T-helper 17 cell (primary cell): ENCODE measurements around the gene OVCH1. TPM values are rescaled to one million over a fixed set of nuclear protein-coding genes. Genes with fewer than 3 reads are reported as not detected.

Experiments
- ATAC-seq: fragments of 150-1000 bp; cut with Tn5 transposase; 2 replicates; pipeline ENCODE4 v1.10.0; 2021; ENCODE audit warnings: mild to moderate bottlenecking, moderate library complexity
- DNase-seq, 3 donors: peaks; one replicate each; pipeline versions ENCODE4 v3.0.0 to v3.0.0-alpha.2; 2020 to 2021
- H3K9me3 ChIP-seq: one replicate; pipeline ENCODE4 v1.7.0; 2013; ENCODE audit warnings: low read length, mild to moderate bottlenecking; ENCODE audit not compliant: control insufficient read depth, poor library complexity, severe bottlenecking
- H3K27ac Mint-ChIP-seq: one replicate; pipeline ENCODE4 v1.8.0; 2022; ENCODE audit warnings: mild to moderate bottlenecking, moderate library complexity, mixed read lengths
- H3K27me3 Mint-ChIP-seq: one replicate; pipeline ENCODE4 v1.8.0; 2022; ENCODE audit warnings: mixed read lengths
- H3K36me3 Mint-ChIP-seq: one replicate; pipeline ENCODE4 v1.8.0; 2022; ENCODE audit warnings: low read depth, mixed read lengths
- H3K4me1 Mint-ChIP-seq: one replicate; pipeline ENCODE4 v1.8.0; 2022; ENCODE audit warnings: mild to moderate bottlenecking, mixed read lengths
- H3K4me3 Mint-ChIP-seq: one replicate; pipeline ENCODE4 v1.8.0; 2022; ENCODE audit warnings: mild to moderate bottlenecking, moderate library complexity, mixed read lengths
- total RNA-seq, 4 donors: library from RNA in 2 of 4; stranded (reverse) in 2 of 4; gene quantifications; one replicate each; pipeline ENCODE4 v1.2.3 and lab custom pipeline; 2022 to 2026

The OVCH1 gene
- total RNA-seq = not detected
- total RNA-seq (lab: John Stamatoyannopoulos, UW) = 0 reads per million in 2 donors

- no peak within 1 kb of the TSS for H3K27ac Mint-ChIP-seq
- ATAC-seq (no peak), DNase-seq (no peak)
- H3K9me3 ChIP-seq = no peaks in the 10 kb centered on the region
- H3K27me3 Mint-ChIP-seq = peaks cover 23% of the 10 kb centered on the region
- H3K4me1 Mint-ChIP-seq = no peaks in the 10 kb centered on the region
- H3K4me3 Mint-ChIP-seq = no peak within 1 kb of the TSS
- H3K36me3 Mint-ChIP-seq = no peaks in the 10 kb centered on the region
These were observed at the start of gene OVCH1 for GRCh38 chr12:29497588-29497987. TSS of gene OVCH1 (minus strand) at chr12:29497686. CDS start at chr12:29497686, 0 bp downstream.

- no peaks in the 10 kb centered on the region for H3K9me3 ChIP-seq
- Mint-ChIP-seq H3K36me3 (no peaks in the 10 kb centered on the region), H3K4me1 (no peaks in the 10 kb centered on the region), H3K27me3 (peaks cover 36% of the 10 kb centered on the region), H3K27ac (no peak overlapping the region), H3K4me3 (no peak overlapping the region)
- ATAC-seq = no peak
- no peak for DNase-seq
These were observed 49.7 kb upstream of the OVCH1 start for GRCh38 chr12:29547151-29547632.

GRCh38 chr12:29546000-29546399 is 48.5 kb upstream of the OVCH1 start:
- Mint-ChIP-seq H3K36me3 (no peaks in the 10 kb centered on the region), H3K27me3 (peaks cover 43% of the 10 kb centered on the region), H3K27ac (no peak overlapping the region), H3K4me1 (no peaks in the 10 kb centered on the region), H3K4me3 (no peak overlapping the region)
- H3K9me3 ChIP-seq = no peaks in the 10 kb centered on the region
- no peak for DNase-seq
- ATAC-seq = no peak

GRCh38 chr12:29545102-29545467 is 47.6 kb upstream of the OVCH1 start:
- no peak for DNase-seq
- Mint-ChIP-seq H3K4me3 (no peak overlapping the region), H3K36me3 (no peaks in the 10 kb centered on the region), H3K4me1 (no peaks in the 10 kb centered on the region), H3K27ac (no peak overlapping the region), H3K27me3 (peaks cover 52% of the 10 kb centered on the region)
- no peaks in the 10 kb centered on the region for H3K9me3 ChIP-seq
- ATAC-seq = no peak

GRCh38 chr12:29544428-29545101 is 47.1 kb upstream of the OVCH1 start:
- DNase-seq = no peak
- Mint-ChIP-seq H3K4me3 (no peak overlapping the region), H3K4me1 (no peaks in the 10 kb centered on the region), H3K27ac (no peak overlapping the region), H3K27me3 (peaks cover 57% of the 10 kb centered on the region), H3K36me3 (no peaks in the 10 kb centered on the region)
- no peaks in the 10 kb centered on the region for H3K9me3 ChIP-seq
- no peak for ATAC-seq

GRCh38 chr12:29543036-29543435 is 45.5 kb upstream of the OVCH1 start:
- Mint-ChIP-seq H3K4me3 (no peak overlapping the region), H3K27ac (no peak overlapping the region), H3K36me3 (no peaks in the 10 kb centered on the region), H3K4me1 (no peaks in the 10 kb centered on the region), H3K27me3 (peaks cover 59% of the 10 kb centered on the region)
- no peak for ATAC-seq
- no peak for DNase-seq
- no peaks in the 10 kb centered on the region for H3K9me3 ChIP-seq

GRCh38 chr12:29537298-29537697 is 39.8 kb upstream of the OVCH1 start:
- H3K36me3 Mint-ChIP-seq = no peaks in the 10 kb centered on the region
- H3K27me3 Mint-ChIP-seq = peaks cover 64% of the 10 kb centered on the region
- no peak for DNase-seq
- no peaks in the 10 kb centered on the region for H3K4me1 Mint-ChIP-seq
- no peak for ATAC-seq
- no peak overlapping the region for H3K27ac Mint-ChIP-seq
- H3K4me3 Mint-ChIP-seq = no peak overlapping the region
- H3K9me3 ChIP-seq = no peaks in the 10 kb centered on the region

GRCh38 chr12:29534935-29535334 is 37.4 kb upstream of the OVCH1 start:
- Mint-ChIP-seq H3K4me3 (no peak overlapping the region), H3K27ac (no peak overlapping the region), H3K27me3 (peaks cover 68% of the 10 kb centered on the region), H3K36me3 (no peaks in the 10 kb centered on the region), H3K4me1 (no peaks in the 10 kb centered on the region)
- ATAC-seq = no peak
- DNase-seq = no peak
- H3K9me3 ChIP-seq = no peaks in the 10 kb centered on the region

- DNase-seq (no peak), ATAC-seq (no peak)
- Mint-ChIP-seq H3K4me1 (no peaks in the 10 kb centered on the region), H3K27me3 (peaks cover 67% of the 10 kb centered on the region), H3K36me3 (no peaks in the 10 kb centered on the region), H3K4me3 (no peak overlapping the region), H3K27ac (no peak overlapping the region)
- H3K9me3 ChIP-seq = no peaks in the 10 kb centered on the region
These were observed 36.5 kb upstream of the OVCH1 start for GRCh38 chr12:29533815-29534489.

GRCh38 chr12:29531471-29531870 is 34.0 kb upstream of the OVCH1 start:
- no peak for DNase-seq
- ATAC-seq = no peak
- no peak overlapping the region for H3K4me3 Mint-ChIP-seq
- no peak overlapping the region for H3K27ac Mint-ChIP-seq
- H3K36me3 Mint-ChIP-seq = peaks cover 2% of the 10 kb centered on the region
- no peaks in the 10 kb centered on the region for H3K4me1 Mint-ChIP-seq
- H3K27me3 Mint-ChIP-seq = peaks cover 64% of the 10 kb centered on the region
- H3K9me3 ChIP-seq = no peaks in the 10 kb centered on the region

- peaks cover 2% of the 10 kb centered on the region for H3K36me3 Mint-ChIP-seq
- ATAC-seq = no peak
- no peak for DNase-seq
These were observed 33.0 kb upstream of the OVCH1 start for GRCh38 chr12:29530436-29530835.

GRCh38 chr12:29528161-29528560 is 30.7 kb upstream of the OVCH1 start:
- H3K27ac Mint-ChIP-seq = no peak overlapping the region
- peaks cover 37% of the 10 kb centered on the region for H3K27me3 Mint-ChIP-seq
- no peak overlapping the region for H3K4me3 Mint-ChIP-seq
- no peak for ATAC-seq
- H3K36me3 Mint-ChIP-seq = peaks cover 2% of the 10 kb centered on the region
- no peaks in the 10 kb centered on the region for H3K4me1 Mint-ChIP-seq
- no peaks in the 10 kb centered on the region for H3K9me3 ChIP-seq
- no peak for DNase-seq

More at GRCh38 chr12:29530436-29530835, 33.0 kb upstream of the OVCH1 start:
- H3K27me3 Mint-ChIP-seq = peaks cover 58% of the 10 kb centered on the region
- H3K4me3 Mint-ChIP-seq = no peak overlapping the region
- no peak overlapping the region for H3K27ac Mint-ChIP-seq
- H3K9me3 ChIP-seq = no peaks in the 10 kb centered on the region
- no peaks in the 10 kb centered on the region for H3K4me1 Mint-ChIP-seq

- Mint-ChIP-seq H3K4me1 (no peaks in the 10 kb centered on the region), H3K4me3 (no peak overlapping the region), H3K36me3 (no peaks in the 10 kb centered on the region), H3K27ac (no peak overlapping the region), H3K27me3 (peaks cover under 1% of the 10 kb centered on the region)
- ATAC-seq (no peak), DNase-seq (no peak)
- no peaks in the 10 kb centered on the region for H3K9me3 ChIP-seq
These were observed 24.5 kb upstream of the OVCH1 start for GRCh38 chr12:29521951-29522350.
